A549 (cell line): ENCODE measurements around the gene PRR29. TPM values are rescaled to one million over a fixed set of nuclear protein-coding genes. Genes with fewer than 3 reads are reported as not detected.

Source experiments
- ATAC-seq, 2 experiments: fragments of 200-7000 bp in 1 of 2; fragments of >200 bp in 1 of 2; cut with Nextera tagmentation in 1 of 2; cut with Tn5 transposase in 1 of 2; 3 replicates each; pipeline versions ENCODE4 v1.8.0 to v1.9.1; 2018 to 2020; ENCODE audit warnings: mild to moderate bottlenecking in 1 of 2, moderate library complexity in 1 of 2
- CTCF ChIA-PET: fragments of 300-600 bp; sonication (Branson Sonifier 250); formaldehyde crosslinking; extraction: SDS; loops from one replicate; lab custom pipeline; 2021; ENCODE audit warnings: antibody characterized with exemption, inconsistent platforms; lab: Yijun Ruan, JAX
- POLR2A ChIA-PET: fragments of 350-600 bp; formaldehyde crosslinking; extraction: SDS; loops from one replicate; lab custom pipeline; 2021; ENCODE audit warnings: antibody characterized with exemption, inconsistent platforms; lab: Yijun Ruan, JAX
- DNase-seq, 2 experiments: peaks; one replicate each; pipeline versions ENCODE4 v3.0.0 to v3.0.0-alpha.2; 2011 to 2016; ENCODE audit warnings: low read depth in 1 of 2, low spot score in 1 of 2
- FAIRE-seq: peaks from 2 replicates; lab custom pipeline; 2011; peaks lifted over from hg19 to GRCh38; lab: Jason Lieb, UNC
- H3K27ac ChIP-seq, 2 experiments: fragments of >200 bp; sonication (Bioruptor Twin); formaldehyde crosslinking; 3 replicates each; pipeline ENCODE4 v1.5.1; 2016 to 2017
- H3K4me1 ChIP-seq: fragments of >200 bp; sonication (Bioruptor Twin); formaldehyde crosslinking; 3 replicates; pipeline ENCODE4 v1.6.1; 2016
- H3K4me2 ChIP-seq: fragments of >200 bp; sonication (Bioruptor Twin); formaldehyde crosslinking; 3 replicates; pipeline ENCODE4 v1.6.1; 2016
- H3K4me3 ChIP-seq: fragments of >200 bp; sonication (Bioruptor Twin); formaldehyde crosslinking; 3 replicates; pipeline ENCODE4 v1.5.1; 2016
- H3K9me3 ChIP-seq: fragments of >200 bp; sonication (Bioruptor Twin); formaldehyde crosslinking; 3 replicates; pipeline ENCODE4 v1.6.1; 2016
- ATOH8 ChIP-seq: fragments of 250-450 bp; sonication (Bioruptor Pico); IDR thresholded peaks from 2 replicates; pipeline ENCODE4 v1.5.0; 2020; ENCODE audit warnings: low read depth, mild to moderate bottlenecking, moderate library complexity
- BHLHE40 ChIP-seq: IDR thresholded peaks from 2 replicates; pipeline ENCODE4 v1.6.1; 2012; ENCODE audit warnings: low read depth, low read length, inconsistent platforms
- CBX2 ChIP-seq: fragments of 200-600 bp; sonication (generic); IDR thresholded peaks from 2 replicates; pipeline ENCODE4 v1.6.1; 2016; ENCODE audit warnings: low read depth, mild to moderate bottlenecking, borderline replicate concordance
- CHD2 ChIP-seq: fragments of 150-350 bp; IDR thresholded peaks from 2 replicates; pipeline ENCODE4 v1.6.1; 2014; ENCODE audit warnings: low read length; ENCODE audit not compliant: partially characterized antibody
- CHD4 ChIP-seq: fragments of 200-600 bp; sonication (generic); IDR thresholded peaks from 2 replicates; pipeline ENCODE4 v1.6.1; 2016; ENCODE audit warnings: antibody characterized with exemption, mild to moderate bottlenecking, borderline replicate concordance
- FOSL2 ChIP-seq, 2 experiments: fragments of 450-650 bp in 1 of 2; fragments of >200 bp in 1 of 2; sonication (Bioruptor Twin) in 1 of 2; formaldehyde crosslinking; IDR thresholded peaks; 2 replicates each; pipeline versions ENCODE4 v1.5.0 to v1.6.1; 2016 to 2020; ENCODE audit warnings: mild to moderate bottlenecking in 1 of 2, moderate library complexity in 1 of 2
- FOXS1 ChIP-seq: fragments of 250-450 bp; sonication (Bioruptor Pico); IDR thresholded peaks from 2 replicates; pipeline ENCODE4 v1.5.0; 2020; ENCODE audit warnings: mild to moderate bottlenecking, moderate library complexity
- HEYL ChIP-seq: fragments of 250-450 bp; sonication (Bioruptor Pico); IDR thresholded peaks from 2 replicates; pipeline ENCODE4 v1.8.0; 2021; ENCODE audit warnings: mild to moderate bottlenecking, moderate library complexity
- HOXA7 ChIP-seq: fragments of 250-450 bp; sonication (Bioruptor Pico); IDR thresholded peaks from 2 replicates; pipeline ENCODE4 v1.5.0; 2020; ENCODE audit warnings: mild to moderate bottlenecking, moderate library complexity
- HOXB13 ChIP-seq: fragments of 250-450 bp; sonication (Bioruptor Pico); IDR thresholded peaks from 2 replicates; pipeline ENCODE4 v1.5.0; 2020; ENCODE audit warnings: low read depth, mild to moderate bottlenecking, moderate library complexity
- HOXB5 ChIP-seq: fragments of 250-450 bp; sonication (Bioruptor Pico); IDR thresholded peaks from 2 replicates; pipeline ENCODE4 v1.5.0; 2020; ENCODE audit warnings: mild to moderate bottlenecking, moderate library complexity
- JUNB ChIP-seq: fragments of >200 bp; sonication (Bioruptor Twin); formaldehyde crosslinking; IDR thresholded peaks from 2 replicates; pipeline ENCODE4 v1.6.1; 2016
- KDM1A ChIP-seq: fragments of 200-600 bp; sonication (generic); IDR thresholded peaks from 2 replicates; pipeline ENCODE4 v1.6.1; 2016; ENCODE audit warnings: low read depth, mild to moderate bottlenecking
- MYC ChIP-seq: IDR thresholded peaks from 2 replicates; pipeline ENCODE4 v1.6.1; 2012; ENCODE audit warnings: mild to moderate bottlenecking, inconsistent platforms, low read length, improper control_type of control experiment, borderline replicate concordance
- NFE2L2 ChIP-seq: fragments of 150-350 bp; conservative IDR thresholded peaks from 2 replicates; pipeline ENCODE4 v1.6.1; 2014; ENCODE audit warnings: low read length
- NR3C1 ChIP-seq: fragments of >200 bp; sonication (Bioruptor Twin); formaldehyde crosslinking; IDR thresholded peaks from 3 replicates; pipeline ENCODE4 v1.6.1; 2017
- POLR2AphosphoS2 ChIP-seq: conservative IDR thresholded peaks from 2 replicates; pipeline ENCODE4 v1.6.1; 2012; ENCODE audit warnings: low read length, improper control_type of control experiment, inconsistent platforms
- RAD21 ChIP-seq, 2 experiments: fragments of >200 bp in 1 of 2; sonication (Bioruptor Twin) in 1 of 2; formaldehyde crosslinking in 1 of 2; IDR thresholded peaks in 1 of 2; conservative IDR thresholded peaks in 1 of 2; 2 replicates in 1 of 2; 3 replicates in 1 of 2; pipeline ENCODE4 v1.6.1; 2012 to 2018; ENCODE audit warnings: inconsistent platforms in 1 of 2
- RFX5 ChIP-seq: fragments of 450-650 bp; IDR thresholded peaks from 2 replicates; pipeline ENCODE4 v1.7.1; 2014; ENCODE audit warnings: antibody characterized with exemption, mild to moderate bottlenecking, moderate library complexity
- TP53 ChIP-seq: fragments of 250-450 bp; sonication (Bioruptor Pico); IDR thresholded peaks from 2 replicates; pipeline ENCODE4 v1.5.0; 2021; ENCODE audit warnings: mild to moderate bottlenecking, moderate library complexity
- ZC3H11A ChIP-seq: fragments of 450-650 bp; IDR thresholded peaks from 2 replicates; pipeline ENCODE4 v1.6.1; 2014; ENCODE audit warnings: antibody characterized with exemption, mild to moderate bottlenecking
- ZFP36 ChIP-seq: fragments of 450-650 bp; IDR thresholded peaks from 2 replicates; pipeline ENCODE4 v1.6.1; 2014; ENCODE audit warnings: borderline replicate concordance; ENCODE audit not compliant: partially characterized antibody
- WGBS: methylation state at CpG from one replicate; pipeline ENCODE4 v1.1.6; 2017; ENCODE audit errors: missing lambda C conversion rate; 5-methylcytosine and 5-hydroxymethylcytosine counted together
- polyA plus RNA-seq, 4 experiments: library from polyadenylated mRNA; depleted of rRNA in 3 of 4; stranded (reverse); fragments of >200 nt; fragmentation: RNase III in 1 of 4; extraction: RNeasy Plus Mini Kit Qiagen cat#74134 plus additional on column Dnase treatment in 1 of 4; gene quantifications; 2 replicates in 3 of 4; 3 replicates in 1 of 4; pipeline ENCODE4 v1.2.3, GENCODE V29; 2011 to 2017
- TF ChIP-seq, protein P1 (sequence below): fragments of 150-350 bp; IDR thresholded peaks from 2 replicates; pipeline ENCODE4 v1.6.1; 2014; ENCODE audit warnings: low read depth, mild to moderate bottlenecking, low read length
- TF ChIP-seq, protein P2 (sequence below): fragments of >200 bp; sonication (Bioruptor Twin); formaldehyde crosslinking; IDR thresholded peaks from 3 replicates; pipeline ENCODE4 v1.6.1; 2016
- TF ChIP-seq, protein P3 (sequence below): fragments of >200 bp; sonication (Bioruptor Twin); formaldehyde crosslinking; IDR thresholded peaks from 2 replicates; pipeline ENCODE4 v1.6.1; 2016

The PRR29 gene
- polyA plus RNA-seq, 2 of the 4 experiments (the other 2 are of a cell fraction), result 0.44 to 0.67 TPM

DNA sequence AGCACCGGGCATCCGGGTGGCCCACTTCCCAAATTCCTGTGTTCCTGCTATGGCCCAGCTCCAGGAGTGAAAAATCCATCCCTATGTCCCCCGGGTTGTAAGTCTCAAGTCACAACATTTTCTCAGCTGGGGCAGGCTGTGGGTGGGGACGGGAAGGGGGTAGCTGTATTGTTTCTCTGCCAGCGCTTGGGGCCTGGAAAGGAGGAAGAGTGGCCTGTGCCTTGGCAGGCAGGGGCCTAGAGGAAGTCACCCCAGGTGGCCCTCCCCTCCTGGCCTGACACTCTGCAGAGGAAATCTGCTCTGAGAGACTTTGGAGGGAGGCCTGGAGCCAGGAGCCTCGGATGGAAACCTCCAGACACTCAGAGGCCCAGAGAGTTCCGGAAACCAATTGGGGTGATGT, 14.8 kb upstream of the PRR29 start:
- POLR2A ChIA-PET, result interaction anchor here (0.6 kb wide), 1 partner anchor 86 kb away, joined by 3 read pairs; no protein-coding TSS in a partner anchor
- H3K27ac ChIP-seq, result no peak overlapping the region
- ATAC-seq (no peak), DNase-seq (no peak), FAIRE-seq (no peak)
- peaks cover 15% of the 10 kb centered on the region for H3K9me3 ChIP-seq
- WGBS, result 73% methylated on average over 6 of the region's 7 CpGs
- no peak overlapping the region for H3K4me2 ChIP-seq
- TF ChIP-seq FOXS1 (no peak), ATOH8 (CRISPR knock-in tag) (no peak), HEYL (CRISPR knock-in tag) (no peak), JUNB (no peak), HOXB13 (CRISPR knock-in tag) (no peak), CHD2 (no peak), MYC (no peak), ZFP36 (no peak), POLR2AphosphoS2 (no peak), NFE2L2 (no peak), TP53 (CRISPR knock-in tag) (no peak), FOSL2 (IDR thresholded peaks at IDR 0.05) (no peak), FOSL2 (CRISPR knock-in tag; IDR thresholded peaks at IDR 0.05) (no peak), ZC3H11A (no peak), CHD4 (no peak), CBX2 (no peak)
- TF ChIP-seq, protein P1, sequence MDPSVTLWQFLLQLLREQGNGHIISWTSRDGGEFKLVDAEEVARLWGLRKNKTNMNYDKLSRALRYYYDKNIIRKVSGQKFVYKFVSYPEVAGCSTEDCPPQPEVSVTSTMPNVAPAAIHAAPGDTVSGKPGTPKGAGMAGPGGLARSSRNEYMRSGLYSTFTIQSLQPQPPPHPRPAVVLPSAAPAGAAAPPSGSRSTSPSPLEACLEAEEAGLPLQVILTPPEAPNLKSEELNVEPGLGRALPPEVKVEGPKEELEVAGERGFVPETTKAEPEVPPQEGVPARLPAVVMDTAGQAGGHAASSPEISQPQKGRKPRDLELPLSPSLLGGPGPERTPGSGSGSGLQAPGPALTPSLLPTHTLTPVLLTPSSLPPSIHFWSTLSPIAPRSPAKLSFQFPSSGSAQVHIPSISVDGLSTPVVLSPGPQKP, result no peak
- TF ChIP-seq, protein P2, sequence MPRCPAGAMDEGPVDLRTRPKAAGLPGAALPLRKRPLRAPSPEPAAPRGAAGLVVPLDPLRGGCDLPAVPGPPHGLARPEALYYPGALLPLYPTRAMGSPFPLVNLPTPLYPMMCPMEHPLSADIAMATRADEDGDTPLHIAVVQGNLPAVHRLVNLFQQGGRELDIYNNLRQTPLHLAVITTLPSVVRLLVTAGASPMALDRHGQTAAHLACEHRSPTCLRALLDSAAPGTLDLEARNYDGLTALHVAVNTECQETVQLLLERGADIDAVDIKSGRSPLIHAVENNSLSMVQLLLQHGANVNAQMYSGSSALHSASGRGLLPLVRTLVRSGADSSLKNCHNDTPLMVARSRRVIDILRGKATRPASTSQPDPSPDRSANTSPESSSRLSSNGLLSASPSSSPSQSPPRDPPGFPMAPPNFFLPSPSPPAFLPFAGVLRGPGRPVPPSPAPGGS, result no peak
- no peak overlapping the region for H3K4me3 ChIP-seq
- CTCF ChIA-PET, result interaction anchor here (0.8 to 14.8 kb wide), 9 partner anchors 9 to 64 kb away, joined by 3 to 150 read pairs (median 4); partner anchors contain the start of genes GH1 and SCN4A
- H3K4me1 ChIP-seq, result 0 out of 3 replicates have a peak, but pooled peaks cover 6% of the 10 kb centered on the region

DNA sequence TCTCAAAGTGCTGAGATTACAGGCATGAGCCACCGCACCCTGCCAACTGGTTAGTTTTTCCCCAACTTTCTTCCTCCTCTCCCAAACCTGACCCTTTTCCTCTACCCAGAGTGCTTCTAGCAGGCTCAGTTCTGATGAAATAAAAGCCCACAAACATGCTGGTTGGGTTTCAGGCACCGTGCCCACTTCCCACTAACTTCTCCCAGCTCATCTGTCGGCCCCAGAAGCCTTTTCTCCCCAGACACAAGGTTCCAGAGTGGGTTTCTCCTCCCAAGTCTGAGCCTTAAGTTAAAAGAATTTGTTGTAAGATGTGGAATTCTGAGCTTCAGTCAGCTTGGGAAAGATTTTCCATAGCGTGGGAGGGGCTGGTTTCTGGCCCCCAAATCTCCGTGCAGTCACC, 13.9 kb upstream of the PRR29 start:
- Histone ChIP-seq H3K4me2 (no peak overlapping the region), H3K27ac (no peak overlapping the region), H3K9me3 (peaks cover 15% of the 10 kb centered on the region), H3K4me1 (peaks cover 6% of the 10 kb centered on the region; the same call in 1 of the 3 replicates)
- 68% methylated on average over 5 of the region's 5 CpGs for WGBS
- FAIRE-seq, result no peak
- no peak for DNase-seq
- POLR2A ChIA-PET, result no interaction called here
- ATAC-seq, result no peak
- CTCF ChIA-PET, result interaction anchor here (0.5 to 14.8 kb wide), 11 partner anchors 11 to 205 kb away, joined by 3 to 150 read pairs (median 4); partner anchors contain the start of genes GH1 and SCN4A
- TF ChIP-seq BHLHE40, result no peak
- no peak for TF ChIP-seq HOXA7
- TF ChIP-seq HOXB5 (CRISPR knock-in tag), result no peak
- no peak for TF ChIP-seq KDM1A
- no peak for TF ChIP-seq CBX2
- TF ChIP-seq RFX5, result no peak
- TF ChIP-seq NR3C1, result no peak
- no peak for TF ChIP-seq FOSL2 (IDR thresholded peaks at IDR 0.05)
- TF ChIP-seq FOSL2 (CRISPR knock-in tag; IDR thresholded peaks at IDR 0.05), result no peak
- no peak for TF ChIP-seq RAD21 (conservative IDR thresholded peaks at IDR 0.05 in 1 of 2, IDR thresholded peaks at IDR 0.05 in 1 of 2)
- TF ChIP-seq, protein P3, sequence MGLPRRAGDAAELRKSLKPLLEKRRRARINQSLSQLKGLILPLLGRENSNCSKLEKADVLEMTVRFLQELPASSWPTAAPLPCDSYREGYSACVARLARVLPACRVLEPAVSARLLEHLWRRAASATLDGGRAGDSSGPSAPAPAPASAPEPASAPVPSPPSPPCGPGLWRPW, result no peak
- TF ChIP-seq, all 56 proteins: peak for 0
- no peak overlapping the region for H3K4me3 ChIP-seq
